Renal cortex interstitium (tissue), 15 donors: ENCODE results near the gene CHKA. TPM values are rescaled to one million over a fixed set of nuclear protein-coding genes. Genes with fewer than 3 reads are reported as not detected.

Experiments used
- DNase-seq, 11 donors: peaks; one replicate each; pipeline ENCODE4 v3.0.0-alpha.2; 2013; ENCODE audit warnings: low read depth in 9 of 11, low spot score in 4 of 11; ENCODE audit errors: extremely low read depth in 1 of 11
- long read RNA-seq, 16 experiments: transcript quantifications; one replicate each; lab custom pipeline, GENCODE V29; 2026
- polyA plus RNA-seq, 3 donors: library from polyadenylated mRNA; unstranded; fragments of 120-200 nt; gene quantifications; one replicate each; pipeline ENCODE4 v1.2.1, GENCODE V29; 2013; ENCODE audit not compliant: insufficient read length in 3 of 3

The CHKA gene
- polyA plus RNA-seq = 10 to 100 TPM; 31.9 to 49.8 (median 36.2) TPM
- long read RNA-seq, donor 1, partial matches to known transcripts = 0 of 2 reads
- long read RNA-seq, donor 1, other reads (novel, unspliced or antisense) = 0 of 2 reads
- long read RNA-seq, donor 2, partial matches to known transcripts = 0 of 3 reads
- long read RNA-seq, donor 2, other reads (novel, unspliced or antisense) = 0 of 3 reads
- long read RNA-seq, donor 3, transcript CHKA-201 (12 exons, 2,530 nt) = major isoform, 9 of 10 reads
- long read RNA-seq, donor 3, partial matches to known transcripts = 0 of 10 reads
- long read RNA-seq, donor 3, other reads (novel, unspliced or antisense) = 0 of 10 reads
- long read RNA-seq, donor 4, partial matches to known transcripts = 0 of 2 reads
- long read RNA-seq, donor 4, other reads (novel, unspliced or antisense) = 0 of 2 reads
- long read RNA-seq, donor 5 = 0 reads
- long read RNA-seq, donor 6, partial matches to known transcripts = 0 of 4 reads
- long read RNA-seq, donor 6, other reads (novel, unspliced or antisense) = 0 of 4 reads
- long read RNA-seq, donor 7, partial matches to known transcripts = 0 of 7 reads
- long read RNA-seq, donor 7, other reads (novel, unspliced or antisense) = 0 of 7 reads
- long read RNA-seq, donor 8, transcript CHKA-201 (12 exons, 2,530 nt) = major isoform, 5 of 6 reads
- long read RNA-seq, donor 8, partial matches to known transcripts = 0 of 6 reads
- long read RNA-seq, donor 8, other reads (novel, unspliced or antisense) = 0 of 6 reads
- long read RNA-seq, donor 9, transcript CHKA-201 (12 exons, 2,530 nt) = major isoform, 6 of 6 reads
- long read RNA-seq, donor 9, partial matches to known transcripts = 0 of 6 reads
- long read RNA-seq, donor 9, other reads (novel, unspliced or antisense) = 0 of 6 reads
- long read RNA-seq, donor 10, partial matches to known transcripts = 0 of 2 reads
- long read RNA-seq, donor 10, other reads (novel, unspliced or antisense) = 0 of 2 reads
- long read RNA-seq, donor 11, partial matches to known transcripts = 0 of 2 reads
- long read RNA-seq, donor 11, other reads (novel, unspliced or antisense) = 0 of 2 reads
- long read RNA-seq, donor 12, partial matches to known transcripts = 0 of 1 reads
- long read RNA-seq, donor 12, other reads (novel, unspliced or antisense) = 0 of 1 reads
- long read RNA-seq, donor 13 = 0 reads
- long read RNA-seq, donor 14, partial matches to known transcripts = 0 of 2 reads
- long read RNA-seq, donor 14, other reads (novel, unspliced or antisense) = 0 of 2 reads
- long read RNA-seq, donor 15 = 0 reads
- long read RNA-seq, donor 16, transcript CHKA-201 (12 exons, 2,530 nt) = major isoform, 13 of 38 reads
- long read RNA-seq, donor 16, partial matches to known transcripts = 25 of 38 reads
- long read RNA-seq, donor 16, other reads (novel, unspliced or antisense) = 0 of 38 reads

DNA sequence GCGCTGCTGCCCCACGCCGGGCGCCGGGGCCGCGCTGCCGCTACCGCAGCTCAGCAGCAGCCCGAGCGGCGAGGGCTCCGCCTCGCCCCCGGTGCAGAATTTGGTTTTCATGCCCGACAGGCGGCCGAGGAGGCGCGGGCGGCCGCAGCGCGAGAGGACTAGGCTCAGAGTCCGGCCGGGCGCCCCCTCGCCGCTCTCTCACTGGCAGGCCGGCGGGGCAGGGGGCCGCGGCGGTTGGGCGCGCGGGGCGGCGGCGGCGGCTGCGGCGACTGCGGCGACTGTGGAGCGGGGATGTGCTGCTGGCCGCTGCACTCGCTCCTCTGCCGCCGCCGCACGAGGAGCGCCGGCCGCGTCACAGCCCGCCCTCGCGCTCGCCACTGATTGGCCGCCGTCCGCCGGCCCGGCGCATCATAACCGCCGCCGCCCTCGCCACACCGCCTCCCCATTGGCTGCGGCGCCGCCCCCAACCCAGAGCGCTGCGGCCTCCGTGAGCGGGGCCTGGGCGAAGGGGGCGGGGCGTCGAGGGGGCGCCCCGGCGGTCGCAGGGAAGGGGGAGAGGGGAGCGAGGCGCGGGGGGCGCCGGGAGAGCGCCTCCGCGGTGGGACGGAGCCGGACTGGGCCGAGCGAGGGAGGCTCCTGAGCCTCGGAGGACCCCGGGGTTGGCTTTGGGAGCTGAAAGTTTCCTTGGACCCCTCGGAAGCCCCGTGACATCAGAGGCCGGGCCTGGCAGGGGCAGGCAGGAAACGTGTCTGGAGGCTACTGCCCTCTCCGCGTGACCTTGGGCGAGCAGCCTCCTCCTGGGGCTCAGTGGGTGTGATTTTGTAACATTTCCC is at the start of gene CHKA:
TSS of gene CHKA (minus strand) at position 322 of the 833 bp plus-strand sequence. CDS start at position 111, 211 bp downstream.
- DNase-seq = peak; percentile 79 to 95 (median 92)

DNA sequence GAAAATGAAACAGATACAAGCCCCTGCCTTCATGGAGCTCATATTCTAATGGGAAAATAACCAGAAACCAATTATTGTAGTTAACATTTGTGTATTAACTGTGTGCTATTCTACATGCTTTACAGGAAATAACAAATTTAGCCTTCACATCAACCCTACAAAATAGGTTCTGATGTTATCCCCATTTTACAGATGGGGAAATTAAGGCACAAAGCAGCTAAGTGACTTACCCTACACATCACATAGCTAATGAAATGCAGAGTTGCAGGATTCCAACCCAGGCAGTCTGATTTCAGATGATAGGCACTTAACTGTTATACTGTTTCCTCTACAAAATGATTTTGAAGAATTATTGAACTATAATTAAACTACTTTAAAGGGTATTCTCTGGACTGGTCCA is 48.3 kb upstream of the CHKA start:
- DNase-seq = no peak

DNA sequence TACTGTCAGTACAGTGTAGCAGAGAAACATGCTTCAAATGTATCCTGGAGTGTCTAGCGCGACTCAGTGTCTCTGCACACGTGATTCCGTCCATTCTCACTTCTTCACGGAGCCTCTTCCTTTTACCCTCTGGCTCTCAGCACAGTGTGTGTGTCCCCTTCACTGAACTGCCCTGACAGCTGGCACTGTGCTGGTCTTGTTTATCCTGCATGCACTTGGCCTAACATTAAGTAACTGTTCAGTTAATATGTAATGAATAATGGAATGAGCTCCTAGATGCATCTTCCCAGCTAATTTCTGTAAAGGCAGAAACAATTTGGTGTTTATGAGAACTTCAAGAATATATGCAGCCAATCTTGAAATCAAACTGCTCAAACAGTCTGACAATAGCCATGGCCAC is 47.5 kb upstream of the CHKA start:
- no peak for DNase-seq

DNA sequence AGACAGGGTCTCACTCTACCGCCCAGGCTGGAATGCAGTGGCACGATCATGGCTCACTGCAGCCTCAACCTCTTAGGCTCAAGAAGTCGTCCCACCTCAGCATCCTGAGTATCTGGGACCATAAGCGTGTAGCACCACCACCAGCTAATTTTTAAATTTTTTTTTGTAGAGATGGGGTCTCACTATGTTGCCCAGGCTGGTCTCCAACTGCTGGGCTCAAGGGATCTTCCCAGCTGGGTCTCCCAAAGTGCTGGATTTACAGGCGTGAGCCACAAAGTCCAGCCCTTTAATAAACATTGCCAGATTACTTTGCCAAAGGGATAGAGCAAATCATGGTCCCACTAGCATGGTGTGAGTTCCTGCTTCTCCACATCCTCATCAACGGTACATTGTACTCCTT is 46.3 kb upstream of the CHKA start:
- DNase-seq = no peak

DNA sequence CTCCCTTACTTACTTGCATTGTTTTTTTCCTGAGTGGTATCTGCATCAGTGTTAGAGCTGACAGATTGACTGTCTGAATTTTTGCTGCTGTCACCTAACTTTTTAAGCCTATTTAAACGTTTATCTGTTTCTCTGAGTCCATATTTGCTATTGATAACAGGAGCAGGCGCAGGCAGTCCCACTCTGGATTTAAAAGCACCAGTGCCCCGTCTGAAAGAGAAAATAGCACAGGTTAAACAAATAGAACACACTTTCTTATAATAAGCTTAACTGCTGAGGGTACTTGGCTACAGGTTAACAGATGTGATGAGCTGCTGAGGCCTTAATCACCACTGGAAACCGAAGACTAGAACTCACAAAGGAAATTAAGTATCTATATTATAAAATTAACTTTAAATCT is 45.8 kb upstream of the CHKA start:
- no peak for DNase-seq

DNA sequence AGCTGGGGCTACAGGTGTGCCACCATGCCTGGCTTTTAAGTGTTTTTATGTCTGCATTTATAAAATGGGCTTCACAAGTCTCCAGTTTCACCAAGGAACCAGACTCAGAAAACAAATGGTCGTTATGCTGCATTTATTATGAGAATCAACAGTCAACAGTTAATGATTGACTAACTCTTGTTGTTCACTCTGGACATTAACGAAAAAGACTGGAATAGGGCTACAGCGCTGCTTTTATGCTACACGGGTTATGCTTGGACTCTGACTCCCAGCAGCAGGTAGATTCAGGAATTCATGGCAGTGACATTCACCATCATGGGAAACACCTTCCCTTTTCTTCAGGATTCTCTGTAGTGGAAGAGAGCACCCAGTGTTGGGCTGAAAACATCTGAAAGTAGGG is 44.4 kb upstream of the CHKA start:
- DNase-seq = no peak

DNA sequence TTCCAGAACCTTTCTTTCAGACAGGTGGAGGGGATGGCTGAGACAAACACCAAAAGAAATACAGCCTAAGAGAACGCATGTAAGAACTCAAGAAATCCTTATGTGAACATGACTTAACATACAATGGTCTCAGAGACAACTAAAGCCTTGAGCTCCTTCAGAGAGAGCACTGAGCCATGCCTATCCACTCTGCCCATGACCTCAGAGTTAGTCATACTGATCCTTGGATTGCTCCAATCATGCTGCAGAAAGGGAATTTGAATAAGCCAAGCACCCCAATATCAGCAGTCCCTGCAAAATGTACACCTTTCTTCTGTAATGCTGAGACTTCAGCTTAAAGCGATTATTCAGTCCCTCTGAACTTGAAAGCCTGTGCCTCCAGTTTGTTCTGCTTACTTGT is 43.2 kb upstream of the CHKA start:
- DNase-seq = no peak

DNA sequence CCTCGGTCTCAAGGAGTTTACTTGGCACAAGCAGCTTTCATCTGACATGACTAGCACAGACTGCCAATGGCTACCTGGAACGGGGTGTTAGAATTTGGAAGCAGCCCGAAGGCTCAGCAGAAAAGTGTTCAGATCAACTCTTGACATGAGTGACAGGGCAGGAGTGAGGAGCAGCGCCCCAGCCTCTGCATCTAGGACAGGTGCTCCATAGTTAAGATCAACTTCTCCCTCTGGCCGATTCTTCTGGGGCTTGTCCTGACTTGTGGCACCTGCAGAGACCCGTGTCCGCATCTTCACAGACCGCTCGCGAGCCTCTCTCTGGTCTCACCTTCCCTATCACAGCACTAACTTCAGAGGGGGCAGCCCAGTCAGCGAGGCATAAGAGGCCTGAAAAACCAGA is 42.5 kb upstream of the CHKA start:
- DNase-seq = no peak

DNA sequence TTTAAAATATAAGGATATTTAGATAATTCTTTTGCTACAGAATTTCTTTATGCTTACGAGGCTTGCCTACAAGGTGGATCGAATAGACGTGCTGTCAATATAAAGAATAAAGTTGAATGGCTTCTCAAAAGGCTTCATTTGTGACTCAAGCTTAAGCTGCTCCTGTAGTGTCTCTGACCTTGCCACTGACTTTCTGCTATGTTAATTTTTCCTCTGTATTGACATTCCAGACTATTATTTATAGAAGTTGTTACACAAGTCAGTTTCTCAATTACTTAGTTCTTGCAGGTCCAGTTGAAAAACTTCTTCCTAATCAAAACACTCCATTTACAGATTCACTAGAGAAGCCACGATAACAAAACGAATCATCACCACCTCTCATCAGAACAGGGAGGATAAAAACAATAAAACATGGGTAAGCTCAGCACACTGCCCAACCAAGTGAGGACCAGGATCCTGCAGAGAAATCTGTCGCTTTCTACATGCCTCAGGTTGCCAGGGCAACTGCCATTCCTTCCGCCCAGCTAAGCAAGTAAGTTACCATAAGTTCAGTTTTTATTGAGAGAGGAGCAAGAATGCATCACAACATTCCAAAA is 39.0 kb upstream of the CHKA start:
- DNase-seq = peak in 1 of 11 donors; percentile 18

DNA sequence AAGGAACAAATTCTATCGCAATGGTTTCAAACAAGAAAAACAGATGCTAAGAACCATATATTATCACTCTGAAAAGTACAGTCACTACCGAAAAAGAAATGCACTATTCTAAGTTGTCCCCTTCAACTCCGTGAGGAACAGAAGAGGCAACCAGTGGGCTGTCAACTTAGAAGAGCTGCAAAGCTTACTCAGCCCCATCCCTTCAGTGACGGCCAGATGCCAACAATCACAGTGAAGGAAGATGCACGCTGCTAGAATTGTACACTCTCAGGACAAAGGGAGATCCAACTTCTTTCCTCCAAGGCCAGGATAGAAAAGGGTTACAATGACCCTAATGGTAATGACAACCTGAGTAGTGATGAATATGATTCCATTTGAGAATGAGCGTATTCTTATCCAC is 38.5 kb upstream of the CHKA start:
- no peak for DNase-seq

DNA sequence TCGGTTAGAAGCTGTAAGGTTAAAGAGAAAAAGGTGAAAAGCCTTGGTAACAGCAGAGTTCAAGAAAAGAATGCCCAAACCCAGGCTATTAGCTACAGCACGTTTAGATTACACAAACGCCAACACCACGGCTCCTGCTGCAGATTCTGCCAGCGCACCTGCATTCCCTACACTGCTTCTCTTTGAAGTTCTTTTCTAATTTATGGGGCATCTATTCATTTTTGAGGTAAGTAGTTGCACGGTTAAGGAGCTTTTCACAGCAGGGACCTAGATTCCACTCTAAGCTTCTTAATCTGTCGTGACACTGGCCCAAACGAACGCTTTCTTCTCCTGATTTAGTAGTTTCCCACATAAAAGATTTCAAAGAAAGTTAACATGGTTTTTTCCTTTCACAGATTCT is 38.0 kb upstream of the CHKA start:
- no peak for DNase-seq

DNA sequence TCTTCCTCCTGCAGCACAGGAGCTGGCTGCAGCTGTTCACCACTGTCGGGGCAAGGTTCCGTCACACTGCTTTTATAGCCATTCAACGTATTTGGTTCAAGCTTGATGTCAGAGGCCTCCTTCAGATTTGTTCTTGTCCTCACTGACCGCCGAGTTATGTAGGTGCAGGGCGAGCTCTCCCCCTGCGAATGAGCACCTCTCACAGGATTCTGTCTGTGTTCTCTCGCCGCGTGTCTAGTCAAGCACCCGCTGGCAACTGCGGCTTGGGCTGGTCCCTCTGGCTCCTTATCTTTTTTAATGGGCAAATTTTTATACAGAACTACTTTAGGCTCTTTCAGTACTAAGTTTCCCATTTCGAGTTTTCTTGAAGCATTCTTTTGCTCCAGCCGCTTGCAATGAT is 37.4 kb upstream of the CHKA start:
- no peak for DNase-seq

DNA sequence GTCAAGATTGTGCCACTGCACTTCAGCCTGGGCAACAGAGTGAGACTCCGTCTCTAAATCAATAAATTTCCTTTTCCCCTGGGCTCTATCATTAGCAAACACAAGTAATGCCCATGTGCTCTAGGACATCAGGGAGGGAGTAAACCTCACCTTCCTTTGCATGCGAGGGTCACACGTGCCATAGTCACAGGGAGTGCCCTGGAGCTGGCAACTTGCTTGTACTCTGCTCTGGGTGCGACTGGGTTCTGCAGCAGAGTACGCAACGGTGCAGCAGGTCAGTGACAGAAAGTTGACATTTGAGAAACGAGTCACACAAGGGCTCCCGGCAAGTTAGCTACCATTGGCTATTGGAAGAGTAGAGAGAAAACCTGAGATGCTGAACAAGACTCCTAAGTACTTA is 32.6 kb upstream of the CHKA start:
- DNase-seq = no peak

DNA sequence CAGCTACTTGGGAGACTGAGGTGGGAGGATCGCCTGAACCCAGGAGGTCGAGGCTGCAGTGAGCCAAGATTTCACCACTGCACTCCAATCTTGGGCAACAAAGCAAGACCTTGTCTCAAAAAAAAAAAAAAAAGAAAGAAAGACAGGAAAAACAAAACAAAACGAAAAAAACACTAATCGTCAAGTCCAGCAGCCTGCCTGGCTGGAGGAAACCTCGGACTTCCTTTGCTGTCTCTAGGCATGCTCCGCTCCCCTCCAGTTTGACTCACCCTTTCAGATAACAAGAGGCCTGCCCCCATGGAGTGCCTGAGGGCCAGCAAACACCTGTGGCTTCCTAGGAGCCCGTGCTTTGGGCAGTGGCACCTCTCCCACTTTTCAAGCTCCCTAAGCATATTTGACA is 28.8 kb upstream of the CHKA start:
- no peak for DNase-seq

DNA sequence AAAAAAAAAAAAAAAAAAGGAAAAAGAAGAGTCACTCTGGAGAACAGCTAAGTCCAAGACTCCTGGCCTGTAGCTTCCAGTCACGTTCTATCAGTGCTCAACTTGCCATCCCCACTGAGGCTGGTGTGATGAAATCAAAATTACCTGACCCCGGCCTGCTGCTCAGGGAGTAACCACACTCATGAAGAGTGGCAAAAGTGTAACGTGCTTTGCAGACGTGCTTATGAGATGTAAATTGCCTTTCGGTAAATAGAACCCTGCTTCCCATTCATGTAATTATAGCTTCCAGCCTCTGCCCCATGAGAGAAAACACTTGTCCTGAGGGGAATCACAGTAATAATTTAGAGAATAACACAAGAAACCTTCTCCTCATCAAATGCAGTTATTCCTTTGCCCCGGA is 28.2 kb upstream of the CHKA start:
- no peak for DNase-seq

DNA sequence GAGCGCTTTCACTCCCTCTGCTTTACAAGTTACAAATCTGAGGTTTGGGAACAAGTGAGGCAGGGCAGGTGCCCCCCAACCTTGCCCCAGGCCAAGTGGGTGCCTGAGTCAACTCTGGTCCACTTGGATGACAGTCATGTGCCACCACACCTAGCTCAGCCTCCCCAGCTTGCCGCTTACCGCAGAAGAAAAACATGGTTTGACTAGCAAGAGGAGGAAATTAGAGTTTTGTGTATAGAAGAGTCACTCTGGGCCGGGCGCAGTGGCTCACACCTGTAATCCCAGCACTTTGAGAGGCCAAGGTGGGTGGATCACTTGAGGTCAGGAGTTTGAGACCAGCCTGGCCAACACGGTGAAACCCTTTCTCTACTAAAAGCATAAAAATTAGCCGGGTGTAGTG is 27.7 kb upstream of the CHKA start:
- no peak for DNase-seq

DNA sequence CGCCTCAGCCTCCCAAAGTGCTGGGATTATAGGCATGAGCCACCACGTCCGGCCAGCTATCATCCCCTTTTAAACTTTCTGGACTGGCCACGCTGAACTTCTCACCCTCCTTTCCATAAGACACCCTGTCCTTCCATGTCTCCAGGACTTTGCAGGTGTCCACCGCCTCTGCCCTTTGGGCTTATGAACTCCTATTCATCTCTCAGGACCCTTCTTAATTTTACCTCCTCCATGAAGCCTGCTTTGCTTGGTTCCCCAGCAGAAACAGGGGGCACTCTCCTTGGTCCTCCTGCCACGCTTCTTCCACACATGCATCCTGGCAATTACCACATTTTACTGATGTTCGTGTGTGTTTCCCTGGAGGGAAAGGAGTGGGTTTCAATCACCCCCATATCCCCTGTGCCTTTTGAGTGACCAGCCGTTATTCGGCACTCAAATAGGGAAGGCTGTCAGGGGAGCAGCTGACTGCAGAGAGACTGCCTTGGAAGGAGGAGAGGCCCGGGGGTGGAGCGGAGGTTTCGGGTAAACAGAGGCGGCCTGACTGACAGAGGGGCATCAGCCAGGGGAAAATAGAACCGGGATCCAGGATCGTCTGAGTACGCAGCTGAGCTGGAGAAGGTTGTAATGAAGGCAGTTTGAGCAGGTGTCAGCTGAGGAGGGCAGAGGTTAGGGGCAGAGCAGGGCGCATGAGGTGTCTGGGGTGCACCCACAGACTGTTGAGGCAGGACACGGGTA is 27.1 kb upstream of the CHKA start:
- DNase-seq = no peak
